Neuronal stem cell (in vitro differentiated cells): ENCODE measurements around the gene PRKG2.

ENCODE experiments used
- DNase-seq: peaks from one replicate; pipeline ENCODE4 v3.0.0-alpha.2; 2013; ENCODE audit warnings: low spot score
- H2AFZ ChIP-seq: one replicate; pipeline ENCODE4 v1.6.1; 2013; ENCODE audit warnings: mild to moderate bottlenecking, low read length, inconsistent platforms
- H2AK5ac ChIP-seq: 2 replicates; pipeline ENCODE4 v1.6.1; 2013; ENCODE audit warnings: low read depth, mild to moderate bottlenecking, inconsistent platforms, low read length, moderate library complexity, mixed read lengths
- H2BK120ac ChIP-seq: 2 replicates; pipeline ENCODE4 v1.6.1; 2013; ENCODE audit warnings: low read depth, mild to moderate bottlenecking, inconsistent platforms, low read length, moderate library complexity, mixed read lengths
- H2BK12ac ChIP-seq: one replicate; pipeline ENCODE4 v1.6.1; 2013; ENCODE audit warnings: low read length, inconsistent platforms
- H2BK15ac ChIP-seq: 2 replicates; pipeline ENCODE4 v1.6.1; 2013; ENCODE audit warnings: mild to moderate bottlenecking, low read length, inconsistent platforms, mixed read lengths
- H2BK5ac ChIP-seq: one replicate; pipeline ENCODE4 v1.6.1; 2013; ENCODE audit warnings: inconsistent platforms, mild to moderate bottlenecking, low read length, moderate library complexity
- H3K14ac ChIP-seq: one replicate; pipeline ENCODE4 v1.6.1; 2013; ENCODE audit warnings: low read length, inconsistent platforms
- H3K18ac ChIP-seq: 2 replicates; pipeline ENCODE4 v1.6.1; 2013; ENCODE audit warnings: low read length, inconsistent platforms
- H3K23ac ChIP-seq: 2 replicates; pipeline ENCODE4 v1.6.1; 2013; ENCODE audit warnings: low read depth, mild to moderate bottlenecking, mixed read lengths, low read length, inconsistent platforms; ENCODE audit not compliant: poor library complexity
- H3K27ac ChIP-seq: replicated peaks from 3 replicates; pipeline ENCODE4 v1.5.1; 2013; ENCODE audit warnings: low read length, inconsistent platforms
- H3K27me3 ChIP-seq, 3 experiments: 2 replicates each; pipeline ENCODE4 v1.6.1; 2013; ENCODE audit warnings: low read length in 3 of 3, mild to moderate bottlenecking in 2 of 3, inconsistent platforms in 1 of 3, low read depth in 1 of 3, mixed read lengths in 1 of 3, moderate library complexity in 1 of 3; ENCODE audit not compliant: control insufficient read depth in 3 of 3, insufficient read depth in 3 of 3
- H3K36me3 ChIP-seq, 2 donors: replicated peaks in 1 of 2; 2 replicates each; pipeline ENCODE4 v1.6.1; 2013; ENCODE audit warnings: low read length in 2 of 2; ENCODE audit not compliant: control insufficient read depth in 2 of 2, insufficient read depth in 2 of 2
- H3K4ac ChIP-seq: 2 replicates; pipeline ENCODE4 v1.6.1; 2013; ENCODE audit warnings: inconsistent platforms, mild to moderate bottlenecking, low read length, moderate library complexity
- H3K4me1 ChIP-seq, 2 donors: 1 replicate in 1 of 2; 2 replicates in 1 of 2; pipeline ENCODE4 v1.6.1; 2013; ENCODE audit warnings: low read length in 2 of 2, low read depth in 1 of 2; ENCODE audit not compliant: control insufficient read depth in 2 of 2, insufficient read depth in 1 of 2
- H3K4me2 ChIP-seq: one replicate; pipeline ENCODE4 v1.6.1; 2013; ENCODE audit warnings: mild to moderate bottlenecking, low read length, inconsistent platforms; ENCODE audit not compliant: insufficient read depth, poor library complexity, severe bottlenecking
- H3K4me3 ChIP-seq, 2 donors: 2 replicates each; pipeline ENCODE4 v1.5.1; 2013; ENCODE audit warnings: low read length in 2 of 2, mild to moderate bottlenecking in 2 of 2, inconsistent platforms in 1 of 2, moderate library complexity in 1 of 2
- H3K79me1 ChIP-seq: one replicate; pipeline ENCODE4 v1.6.1; 2013; ENCODE audit warnings: low read depth, mild to moderate bottlenecking, inconsistent platforms, low read length, moderate library complexity
- H3K9ac ChIP-seq: one replicate; pipeline ENCODE4 v1.6.1; 2013; ENCODE audit warnings: mild to moderate bottlenecking, low read depth, low read length, inconsistent platforms; ENCODE audit not compliant: poor library complexity
- H3K9me3 ChIP-seq, 2 donors: replicated peaks in 1 of 2; 2 replicates each; pipeline versions ENCODE3 to v1.6.1; 2013; ENCODE audit warnings: low read length in 2 of 2, mild to moderate bottlenecking in 2 of 2, inconsistent platforms in 1 of 2, low read depth in 1 of 2, mixed read lengths in 1 of 2, moderate library complexity in 1 of 2; ENCODE audit not compliant: control insufficient read depth in 2 of 2, insufficient read depth in 1 of 2
- H4K8ac ChIP-seq: one replicate; pipeline ENCODE4 v1.6.1; 2013; ENCODE audit warnings: low read depth, mild to moderate bottlenecking, inconsistent platforms, low read length, moderate library complexity
- H4K91ac ChIP-seq: one replicate; pipeline ENCODE4 v1.6.1; 2013; ENCODE audit warnings: low read length, low read depth, mild to moderate bottlenecking, inconsistent platforms; ENCODE audit not compliant: poor library complexity
- WGBS, 2 donors: extraction: QIAGEN DNeasy Blood & Tissue Kit; methylation state at CpG; one replicate each; pipeline ENCODE4 v1.1.7; 2013; ENCODE audit warnings: missing lambda C conversion rate in 2 of 2, mixed read lengths in 1 of 2; ENCODE audit not compliant: insufficient read length in 2 of 2, insufficient replicate concordance in 1 of 2; ENCODE audit errors: extremely low coverage in 2 of 2; 5-methylcytosine and 5-hydroxymethylcytosine counted together

The PRKG2 gene

GRCh38 chr4:81118086-81118485, 96.9 kb downstream of the PRKG2 start:
- Histone ChIP-seq H4K91ac (no peak overlapping the region), H3K23ac (no peak overlapping the region), H3K4me1 (no peaks in the 10 kb centered on the region), H3K9ac (no peak overlapping the region), H2BK15ac (no peak overlapping the region), H4K8ac (no peak overlapping the region), H3K9me3 (no peaks in the 10 kb centered on the region), H3K27ac (no peak overlapping the region), H3K14ac (no peak overlapping the region), H2BK120ac (no peak overlapping the region), H3K36me3 (no peaks in the 10 kb centered on the region), H2AK5ac (no peak overlapping the region), H3K79me1 (no peaks in the 10 kb centered on the region), H3K27me3 (no peaks in the 10 kb centered on the region), H2BK12ac (no peak overlapping the region), H3K4me2 (no peak overlapping the region), H3K4me3 (no peak overlapping the region), H2AFZ (no peak overlapping the region), H3K4ac (no peak overlapping the region), H2BK5ac (no peak overlapping the region), H3K18ac (no peak overlapping the region)
- no CpG with 5 or more reads among the region's 7 CpGs for WGBS, 2 donors
- no peak for DNase-seq

- no peak overlapping the region for H3K4me3 ChIP-seq
- H4K91ac ChIP-seq, result no peak overlapping the region
- no peak overlapping the region for H3K14ac ChIP-seq
- no peak for DNase-seq
- no peaks in the 10 kb centered on the region for H3K79me1 ChIP-seq
- no peaks in the 10 kb centered on the region for H3K36me3 ChIP-seq
- H2BK12ac ChIP-seq, result no peak overlapping the region
- no peak overlapping the region for H2BK5ac ChIP-seq
- H3K4me1 ChIP-seq, result no peaks in the 10 kb centered on the region
- no peak overlapping the region for H4K8ac ChIP-seq
- no peak overlapping the region for H2AFZ ChIP-seq
- no peak overlapping the region for H2BK120ac ChIP-seq
- H3K9ac ChIP-seq, result no peak overlapping the region
- no CpG with 5 or more reads among the region's 1 CpG for WGBS, 2 donors
- no peak overlapping the region for H3K18ac ChIP-seq
- H3K27me3 ChIP-seq, result no peaks in the 10 kb centered on the region
- no peak overlapping the region for H3K23ac ChIP-seq
- no peaks in the 10 kb centered on the region for H3K9me3 ChIP-seq
- H3K4me2 ChIP-seq, result no peak overlapping the region
- no peak overlapping the region for H3K4ac ChIP-seq
- no peak overlapping the region for H2AK5ac ChIP-seq
- no peak overlapping the region for H2BK15ac ChIP-seq
- H3K27ac ChIP-seq, result no peak overlapping the region
Observed at GRCh38 chr4:81116566-81116965, 98.5 kb downstream of the PRKG2 start.

- H3K4ac ChIP-seq, result no peak overlapping the region
- H2BK5ac ChIP-seq, result no peak overlapping the region
- no peaks in the 10 kb centered on the region for H3K36me3 ChIP-seq
- H3K79me1 ChIP-seq, result no peaks in the 10 kb centered on the region
- no peak overlapping the region for H2AK5ac ChIP-seq
- no peak overlapping the region for H3K9ac ChIP-seq
- H3K4me2 ChIP-seq, result no peak overlapping the region
- H3K4me1 ChIP-seq, result no peaks in the 10 kb centered on the region
- H2BK15ac ChIP-seq, result no peak overlapping the region
- no peak for DNase-seq
- H4K8ac ChIP-seq, result no peak overlapping the region
- H3K23ac ChIP-seq, result no peak overlapping the region
- no CpG with 5 or more reads among the region's 5 CpGs for WGBS, 2 donors
- H2BK12ac ChIP-seq, result no peak overlapping the region
- H3K18ac ChIP-seq, result no peak overlapping the region
- H2BK120ac ChIP-seq, result no peak overlapping the region
- H3K4me3 ChIP-seq, result no peak overlapping the region
- H2AFZ ChIP-seq, result no peak overlapping the region
- H3K27ac ChIP-seq, result no peak overlapping the region
- H3K9me3 ChIP-seq, result no peaks in the 10 kb centered on the region
- no peak overlapping the region for H4K91ac ChIP-seq
- no peaks in the 10 kb centered on the region for H3K27me3 ChIP-seq
- H3K14ac ChIP-seq, result no peak overlapping the region
Observed at GRCh38 chr4:81113024-81113423, 102.0 kb downstream of the PRKG2 start.

GRCh38 chr4:81109356-81109755, 105.7 kb downstream of the PRKG2 start:
- no peaks in the 10 kb centered on the region for H3K9me3 ChIP-seq
- no peak overlapping the region for H2BK15ac ChIP-seq
- no peak overlapping the region for H2BK5ac ChIP-seq
- H2AFZ ChIP-seq, result no peak overlapping the region
- H3K23ac ChIP-seq, result no peak overlapping the region
- H3K4me3 ChIP-seq, result no peak overlapping the region
- H4K91ac ChIP-seq, result no peak overlapping the region
- no peak overlapping the region for H2BK120ac ChIP-seq
- H3K4me1 ChIP-seq, result no peaks in the 10 kb centered on the region
- no peak overlapping the region for H4K8ac ChIP-seq
- no CpG with 5 or more reads among the region's 1 CpG for WGBS, 2 donors
- H3K4me2 ChIP-seq, result no peak overlapping the region
- H3K27ac ChIP-seq, result no peak overlapping the region
- H2BK12ac ChIP-seq, result no peak overlapping the region
- no peaks in the 10 kb centered on the region for H3K79me1 ChIP-seq
- H3K18ac ChIP-seq, result no peak overlapping the region
- H3K14ac ChIP-seq, result no peak overlapping the region
- no peaks in the 10 kb centered on the region for H3K27me3 ChIP-seq
- DNase-seq, result no peak
- no peak overlapping the region for H2AK5ac ChIP-seq
- H3K4ac ChIP-seq, result no peak overlapping the region
- no peaks in the 10 kb centered on the region for H3K36me3 ChIP-seq
- no peak overlapping the region for H3K9ac ChIP-seq
